ENCODE measurements around the gene CAGE1.

The CAGE1 gene

GRCh38 chr6:7389451-7390225, at the start of gene CAGE1, which contains the start of gene RIOK1:
CAGE1 (minus strand) TSS chr6:7389742; CDS start chr6:7387173, 2,569 bp downstream.
RIOK1 (plus strand) TSS chr6:7389808; CDS start chr6:7390003, 195 bp downstream.
- peak; percentile 96 for DNase-seq

- DNase-seq, result no peak
Observed at GRCh38 chr6:7439228-7439627, 49.7 kb upstream of the CAGE1 start.

- no peak for DNase-seq
Observed at GRCh38 chr6:7438011-7438410, 48.5 kb upstream of the CAGE1 start.

- no peak for DNase-seq
Observed at GRCh38 chr6:7434672-7435071, 45.1 kb upstream of the CAGE1 start.

- DNase-seq, result no peak
Observed at GRCh38 chr6:7433121-7433617, 43.6 kb upstream of the CAGE1 start.

- DNase-seq, result no peak
Observed at GRCh38 chr6:7432391-7433120, 43.0 kb upstream of the CAGE1 start.

GRCh38 chr6:7431674-7432390, 42.3 kb upstream of the CAGE1 start:
- DNase-seq, result peak; percentile 32

GRCh38 chr6:7431313-7431673, 41.8 kb upstream of the CAGE1 start:
- no peak for DNase-seq

GRCh38 chr6:7426447-7427169, 37.1 kb upstream of the CAGE1 start:
- DNase-seq, result no peak

- no peak for DNase-seq
Observed at GRCh38 chr6:7425808-7426190, 36.3 kb upstream of the CAGE1 start.

GRCh38 chr6:7424967-7425807, 35.6 kb upstream of the CAGE1 start:
- DNase-seq, result no peak

GRCh38 chr6:7424058-7424457, 34.5 kb upstream of the CAGE1 start:
- DNase-seq, result no peak

GRCh38 chr6:7421066-7421465, 31.5 kb upstream of the CAGE1 start:
- no peak for DNase-seq

- DNase-seq, result no peak
Observed at GRCh38 chr6:7419065-7419464, 29.5 kb upstream of the CAGE1 start.

- no peak for DNase-seq
Observed at GRCh38 chr6:7418238-7418905, 28.8 kb upstream of the CAGE1 start.

- no peak for DNase-seq
Observed at GRCh38 chr6:7417684-7418083, 28.1 kb upstream of the CAGE1 start.

- no peak for DNase-seq
Observed at GRCh38 chr6:7414811-7415210, 25.3 kb upstream of the CAGE1 start.

- DNase-seq, result no peak
Observed at GRCh38 chr6:7413151-7413823, 23.7 kb upstream of the CAGE1 start.

- no peak for DNase-seq
Observed at GRCh38 chr6:7411328-7411727, 21.8 kb upstream of the CAGE1 start.

- DNase-seq, result no peak
Observed at GRCh38 chr6:7410851-7411250, 21.3 kb upstream of the CAGE1 start.

GRCh38 chr6:7409740-7410139, 20.2 kb upstream of the CAGE1 start:
- DNase-seq, result no peak

Measured in activated CD8-positive, alpha-beta memory T cell treated with anti-CD3 and anti-CD28 coated beads, Interleukin-2, amount 50 U/mL, for 48 hours (primary cell).